Activated B cell treated with CpG ODN at 0.5 μM for 24 hours (primary cell): Measurements from ENCODE around the gene NECAB3. TPM values are rescaled to one million over a fixed set of nuclear protein-coding genes. Genes with fewer than 3 reads are reported as not detected.
A peak's percentile ranks its signal among the peaks of the same experiment; 100 is the strongest.

ENCODE experiments used
- ATAC-seq: fragments of 200-7000 bp; cut with Tn5 transposase; one replicate; pipeline ENCODE4 v1.10.0; 2021; ENCODE audit warnings: low read depth, mild to moderate bottlenecking, moderate library complexity
- CTCF ChIA-PET: fragments of 350-600 bp; sonication (Branson Sonifier 250); formaldehyde crosslinking; loops from one replicate; lab custom pipeline; 2021; ENCODE audit warnings: antibody characterized with exemption; lab: Charles Lee
- POLR2A ChIA-PET: fragments of 350-600 bp; sonication (Branson Sonifier 250); formaldehyde crosslinking; loops from one replicate; lab custom pipeline; 2021; ENCODE audit warnings: antibody characterized with exemption; lab: Charles Lee
- DNase-seq: peaks from one replicate; pipeline ENCODE4 v3.0.0; 2022
- H3K27ac Mint-ChIP-seq: one replicate; pipeline ENCODE4 v1.8.0; 2020; ENCODE audit warnings: mixed read lengths
- H3K27me3 Mint-ChIP-seq: one replicate; pipeline ENCODE4 v1.8.0; 2021; ENCODE audit warnings: mixed read lengths
- H3K36me3 Mint-ChIP-seq: one replicate; pipeline ENCODE4 v1.8.0; 2021; ENCODE audit warnings: low read depth, mixed read lengths
- H3K4me1 Mint-ChIP-seq: one replicate; pipeline ENCODE4 v1.8.0; 2021; ENCODE audit warnings: mixed read lengths
- H3K4me3 Mint-ChIP-seq: one replicate; pipeline ENCODE4 v1.8.0; 2020; ENCODE audit warnings: mild to moderate bottlenecking, mixed read lengths
- H3K9me3 Mint-ChIP-seq: one replicate; pipeline ENCODE4 v1.8.0; 2020; ENCODE audit warnings: mixed read lengths
- intact Hi-C: fragments of 100-400 bp; cut with micrococcal nuclease; formaldehyde crosslinking; loops from one replicate; pipeline ENCODE4 v1.15.1; 2024
- total RNA-seq: library from RNA; stranded (reverse); gene quantifications from 2 replicates; pipeline ENCODE4 v1.2.3, GENCODE V29; 2022
- TF ChIP-seq, protein P1 (sequence below): fragments of 200-600 bp; IDR thresholded peaks from one replicate; pipeline ENCODE4 v1.8.0; 2022; ENCODE audit warnings: antibody characterized with exemption, mild to moderate bottlenecking

NECAB3 gene
- total RNA-seq, 1 donor from 2014 or later = 7.5 TPM

GRCh38 chr20:33669873-33670640 lies 4.2 kb downstream of the NECAB3 start:
- Mint-ChIP-seq H3K36me3 (no peaks in the 10 kb centered on the region), H3K4me1 (peaks cover 32% of the 10 kb centered on the region), H3K9me3 (no peaks in the 10 kb centered on the region), H3K27ac (peak overlapping the region; percentile 59), H3K27me3 (no peaks in the 10 kb centered on the region), H3K4me3 (no peak overlapping the region)
- intact Hi-C loops = loop anchor here (5.0 kb wide), 5 partner anchors 107 to 442 kb away; partner anchors contain the start of genes EIF2S2 and RALY
- CTCF ChIA-PET = interaction anchor here (1.5 kb wide), 1 partner anchor 213 kb away, joined by 3 read pairs; no protein-coding TSS in a partner anchor
- POLR2A ChIA-PET = interaction anchor here (0.5 to 3.5 kb wide), 3 partner anchors 154 to 442 kb away, joined by 3 to 19 read pairs (median 4); partner anchors contain the start of genes EIF2S2 and SNTA1
- TF ChIP-seq, protein P1, sequence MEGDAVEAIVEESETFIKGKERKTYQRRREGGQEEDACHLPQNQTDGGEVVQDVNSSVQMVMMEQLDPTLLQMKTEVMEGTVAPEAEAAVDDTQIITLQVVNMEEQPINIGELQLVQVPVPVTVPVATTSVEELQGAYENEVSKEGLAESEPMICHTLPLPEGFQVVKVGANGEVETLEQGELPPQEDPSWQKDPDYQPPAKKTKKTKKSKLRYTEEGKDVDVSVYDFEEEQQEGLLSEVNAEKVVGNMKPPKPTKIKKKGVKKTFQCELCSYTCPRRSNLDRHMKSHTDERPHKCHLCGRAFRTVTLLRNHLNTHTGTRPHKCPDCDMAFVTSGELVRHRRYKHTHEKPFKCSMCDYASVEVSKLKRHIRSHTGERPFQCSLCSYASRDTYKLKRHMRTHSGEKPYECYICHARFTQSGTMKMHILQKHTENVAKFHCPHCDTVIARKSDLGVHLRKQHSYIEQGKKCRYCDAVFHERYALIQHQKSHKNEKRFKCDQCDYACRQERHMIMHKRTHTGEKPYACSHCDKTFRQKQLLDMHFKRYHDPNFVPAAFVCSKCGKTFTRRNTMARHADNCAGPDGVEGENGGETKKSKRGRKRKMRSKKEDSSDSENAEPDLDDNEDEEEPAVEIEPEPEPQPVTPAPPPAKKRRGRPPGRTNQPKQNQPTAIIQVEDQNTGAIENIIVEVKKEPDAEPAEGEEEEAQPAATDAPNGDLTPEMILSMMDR = no peak
- no peak for ATAC-seq
- DNase-seq = no peak

DNA sequence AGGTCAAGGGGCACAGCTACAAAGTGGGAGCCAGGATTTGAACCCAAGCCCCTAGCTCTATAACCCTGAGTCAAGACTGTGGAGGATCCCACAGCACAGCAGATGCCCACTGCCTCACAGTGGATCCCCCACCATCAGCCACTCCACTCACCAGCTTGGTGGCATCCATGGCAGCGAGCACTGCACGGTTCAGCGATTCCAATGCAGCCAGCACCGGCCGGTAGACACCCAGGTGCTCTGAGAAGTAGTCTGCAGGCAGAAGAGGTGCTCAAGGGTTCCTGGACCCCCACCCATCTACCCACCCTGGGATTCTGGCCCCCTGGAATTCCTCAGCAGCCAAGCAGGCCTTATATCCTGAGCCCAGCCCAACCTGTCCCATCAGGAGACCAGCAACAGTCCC lies 5.0 kb downstream of the NECAB3 start:
- DNase-seq (no peak), ATAC-seq (no peak)
- ChIA-PET POLR2A (interaction anchor here (0.6 to 3.5 kb wide), 5 partner anchors 9 to 443 kb away, joined by 3 to 20 read pairs (median 4); partner anchors contain the start of genes CBFA2T2, CDK5RAP1, EIF2S2 and SNTA1), CTCF (interaction anchor here (1.8 to 3.8 kb wide), 7 partner anchors 10 to 400 kb away, joined by 6 to 40 read pairs (median 17); no protein-coding TSS in a partner anchor)
- H3K36me3 Mint-ChIP-seq = no peaks in the 10 kb centered on the region
- peaks cover 35% of the 10 kb centered on the region for H3K4me1 Mint-ChIP-seq
- H3K27me3 Mint-ChIP-seq = no peaks in the 10 kb centered on the region
- peak overlapping the region; percentile 59 for H3K27ac Mint-ChIP-seq
- TF ChIP-seq, protein P1 = no peak
- H3K4me3 Mint-ChIP-seq = no peak overlapping the region
- intact Hi-C loops = loop anchor here (5.0 kb wide), 5 partner anchors 108 to 443 kb away; partner anchors contain the start of genes EIF2S2 and RALY
- no peaks in the 10 kb centered on the region for H3K9me3 Mint-ChIP-seq

- ATAC-seq (no peak), DNase-seq (no peak)
- TF ChIP-seq, protein P1 = no peak
- Mint-ChIP-seq H3K27ac (no peak overlapping the region), H3K36me3 (no peaks in the 10 kb centered on the region), H3K4me1 (peaks cover 36% of the 10 kb centered on the region), H3K9me3 (no peaks in the 10 kb centered on the region), H3K4me3 (peak overlapping the region; percentile 38), H3K27me3 (no peaks in the 10 kb centered on the region)
- POLR2A ChIA-PET = interaction anchor here (0.7 to 3.5 kb wide), 13 partner anchors 8 to 444 kb away, joined by 3 to 20 read pairs (median 8); partner anchors contain the start of genes CBFA2T2, CDK5RAP1, EIF2S2 and PXMP4
- CTCF ChIA-PET = interaction anchor here (0.9 to 3.8 kb wide), 18 partner anchors 10 to 461 kb away, joined by 3 to 40 read pairs (median 6); partner anchors contain the start of genes CBFA2T2, CDK5RAP1 and CHMP4B
- intact Hi-C loops = loop anchor here (1.0 to 5.0 kb wide), 6 partner anchors 109 to 444 kb away; partner anchors contain the start of genes EIF2S2 and RALY
Measured at GRCh38 chr20:33668466-33669155, 5.6 kb downstream of the NECAB3 start.

DNA sequence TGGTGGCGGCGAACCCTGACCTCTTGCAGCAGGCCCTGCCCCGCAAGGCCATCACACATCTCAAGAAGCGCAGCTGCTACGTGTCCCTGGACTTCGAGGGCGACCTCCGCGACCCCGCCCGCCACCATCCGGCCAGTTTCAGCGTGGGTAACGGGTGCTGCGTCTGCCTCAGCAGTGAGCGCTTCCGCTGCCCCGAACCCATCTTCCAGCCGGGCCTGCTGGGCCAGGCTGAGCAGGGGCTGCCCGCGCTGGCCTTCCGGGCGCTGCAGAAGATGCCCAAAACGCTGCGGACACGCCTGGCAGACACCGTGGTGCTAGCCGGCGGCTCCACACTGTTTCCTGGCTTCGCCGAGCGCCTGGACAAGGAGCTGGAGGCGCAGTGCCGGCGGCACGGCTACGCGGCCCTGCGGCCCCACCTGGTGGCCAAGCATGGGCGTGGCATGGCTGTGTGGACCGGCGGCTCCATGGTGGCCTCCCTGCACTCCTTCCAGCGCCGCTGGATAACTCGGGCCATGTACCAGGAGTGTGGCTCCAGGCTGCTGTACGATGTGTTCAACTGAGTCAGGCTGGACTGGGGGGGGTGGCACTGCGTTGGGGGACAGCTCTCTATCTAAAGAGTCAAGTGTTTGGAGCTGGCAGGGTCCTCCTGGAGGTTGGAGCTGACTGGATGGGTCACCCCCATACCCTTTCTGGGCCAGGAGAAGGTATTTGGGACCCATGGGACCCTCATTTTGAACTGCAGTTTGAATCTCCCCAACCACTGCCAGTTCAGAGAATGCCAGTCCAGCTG lies 6.4 kb downstream of the NECAB3 start:
- no peaks in the 10 kb centered on the region for H3K36me3 Mint-ChIP-seq
- ChIA-PET CTCF (interaction anchor here (0.9 to 3.8 kb wide), 25 partner anchors 11 to 462 kb away, joined by 3 to 40 read pairs (median 5); partner anchors contain the start of genes CBFA2T2, CDK5RAP1 and CHMP4B), POLR2A (interaction anchor here (0.6 to 3.5 kb wide), 17 partner anchors 7 to 444 kb away, joined by 3 to 20 read pairs (median 8); partner anchors contain the start of genes CBFA2T2, CDK5RAP1, EIF2S2 and PXMP4)
- TF ChIP-seq, protein P1 = peak; percentile 61
- intact Hi-C loops = loop anchor here (1.0 to 5.0 kb wide), 8 partner anchors 109 to 461 kb away; partner anchors contain the start of genes CDK5RAP1, EIF2S2 and RALY
- H3K27me3 Mint-ChIP-seq = no peaks in the 10 kb centered on the region
- peak overlapping the region; percentile 61 for H3K27ac Mint-ChIP-seq
- no peaks in the 10 kb centered on the region for H3K9me3 Mint-ChIP-seq
- peak overlapping the region; percentile 81 for H3K4me3 Mint-ChIP-seq
- peaks cover 33% of the 10 kb centered on the region for H3K4me1 Mint-ChIP-seq
- ATAC-seq = peak; percentile 52
- peak; percentile 76 for DNase-seq
